Right lobe of liver (tissue), 6 donors: ENCODE data around the gene PRKCA. TPM values are rescaled to one million over a fixed set of nuclear protein-coding genes. Genes with fewer than 3 reads are reported as not detected.

Experiments
- ATAC-seq, 4 donors: fragments of 200-7000 bp; cut with Tn5 transposase; one replicate each; pipeline ENCODE4 v1.9.1; 2020; ENCODE audit warnings: mild to moderate bottlenecking in 4 of 4, moderate library complexity in 4 of 4
- DNase-seq, 3 donors: peaks; one replicate each; pipeline ENCODE4 v3.0.0-alpha.2; 2020
- H3K27ac ChIP-seq, 3 donors: fragments of 200-600 bp; one replicate each; pipeline ENCODE4 v1.8.0; 2022
- H3K27me3 ChIP-seq, 2 donors: fragments of 200-600 bp; one replicate each; pipeline ENCODE4 v1.8.0; 2022
- H3K36me3 ChIP-seq, 4 donors: fragments of 200-600 bp; sonication (generic) in 1 of 4; one replicate each; pipeline versions ENCODE4 v1.5.1 to v1.8.0; 2017 to 2022; ENCODE audit warnings: control low read depth in 1 of 4
- H3K4me1 ChIP-seq, 4 donors: fragments of 200-600 bp; sonication (generic) in 1 of 4; one replicate each; pipeline versions ENCODE4 v1.5.1 to v1.8.0; 2017 to 2022; ENCODE audit warnings: control low read depth in 1 of 4
- H3K4me3 ChIP-seq, 3 donors: fragments of 200-600 bp; one replicate each; pipeline ENCODE4 v1.8.0; 2022
- H3K9me3 ChIP-seq, 4 donors: fragments of 200-600 bp; sonication (generic) in 1 of 4; one replicate each; pipeline versions ENCODE4 v1.5.1 to v1.8.0; 2017 to 2022; ENCODE audit warnings: control low read depth in 1 of 4
- CTCF ChIP-seq, 4 donors: fragments of 200-600 bp in 3 of 4; fragments of 450-650 bp in 1 of 4; IDR thresholded peaks; one replicate each; pipeline versions ENCODE4 v1.5.1 to v1.8.0; 2016 to 2022; ENCODE audit warnings: antibody characterized with exemption in 4 of 4, mild to moderate bottlenecking in 2 of 4
- POLR2A ChIP-seq: fragments of 450-650 bp; IDR thresholded peaks from one replicate; pipeline ENCODE4 v1.6.1; 2017; ENCODE audit warnings: antibody characterized with exemption, mild to moderate bottlenecking
- WGBS: methylation state at CpG from one replicate; pipeline ENCODE4 v1.1.6; 2018; ENCODE audit warnings: low coverage, low lambda C conversion rate; ENCODE audit not compliant: insufficient coverage; ENCODE audit errors: missing lambda C conversion rate; 5-methylcytosine and 5-hydroxymethylcytosine counted together
- intact Hi-C, 2 donors: fragments of 100-400 bp; cut with DNase I; formaldehyde crosslinking; loops; one replicate each; pipeline versions ENCODE4 v1.11.2 to v1.14.1; 2022
- total RNA-seq, 6 experiments: library from RNA; depleted of rRNA in 2 of 6; stranded (reverse); fragments of >200 nt in 2 of 6; fragmentation: NEBNext Ultra II Directional in 3 of 6; extraction: Animal tissue kit (Norgen Biotek cat#: 25700) in 3 of 6; gene quantifications; one replicate each; pipeline versions ENCODE4 v1.1.0 to v1.2.4, GENCODE V29; 2016 to 2023
- donor health status: DM: no; HTN: yes; CAD: no.
- donor health status: DM: no; HTN: no; CAD: no.
- donor health status: DM: no; HTN: no; CAD: no.
- donor health status: DM: no; HTN: yes; CAD: no.
- donor health status: DM: no; HTN: yes; CAD: no.

PRKCA gene
- total RNA-seq, 6 experiments from 2014 or later = 11.7 to 23.0 (median 18.7) TPM

GRCh38 chr17:66375121-66375520 is 72.7 kb downstream of the PRKCA start:
- DNase-seq (no peak), ATAC-seq (no peak)
- Histone ChIP-seq H3K9me3 (no peaks in the 10 kb centered on the region), H3K4me3 (no peak overlapping the region), H3K36me3 (no peaks in the 10 kb centered on the region), H3K4me1 (no peaks in the 10 kb centered on the region), H3K27me3 (no peaks in the 10 kb centered on the region), H3K27ac (no peak overlapping the region)
- TF ChIP-seq POLR2A (no peak), CTCF (IDR thresholded peaks at IDR 0.05) (no peak)
- intact Hi-C loops = no loop called here
- 67% methylated on average over 6 of the region's 8 CpGs for WGBS

GRCh38 chr17:66378296-66378695 is 75.9 kb downstream of the PRKCA start:
- TF ChIP-seq POLR2A (no peak), CTCF (IDR thresholded peaks at IDR 0.05) (no peak)
- intact Hi-C loops = no loop called here
- Histone ChIP-seq H3K36me3 (no peaks in the 10 kb centered on the region), H3K4me3 (no peak overlapping the region), H3K27ac (no peak overlapping the region), H3K4me1 (no peaks in the 10 kb centered on the region), H3K9me3 (no peaks in the 10 kb centered on the region), H3K27me3 (no peaks in the 10 kb centered on the region)
- WGBS = 96% methylated on average over 5 of the region's 5 CpGs
- no peak for ATAC-seq
- no peak for DNase-seq

DNA sequence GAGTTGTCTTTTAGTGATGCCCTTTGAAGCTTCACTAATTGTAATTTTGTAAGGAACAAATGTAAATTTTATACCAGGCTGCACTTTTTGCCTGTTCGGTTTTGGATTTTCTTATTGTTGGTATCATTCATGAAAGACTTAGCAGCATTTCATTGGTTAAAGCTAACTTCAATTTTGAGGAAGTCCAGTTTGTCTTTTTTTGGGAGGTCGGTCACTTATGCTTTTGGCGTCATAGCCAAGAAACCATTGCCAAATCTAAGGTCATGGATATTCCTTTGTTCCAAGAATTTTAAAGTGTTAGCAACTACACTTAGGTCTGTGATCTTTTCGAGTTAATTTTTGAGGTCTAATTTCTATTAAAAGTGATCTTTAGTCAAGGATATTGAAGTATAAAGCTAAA is 77.1 kb downstream of the PRKCA start:
- Histone ChIP-seq H3K9me3 (no peaks in the 10 kb centered on the region), H3K27me3 (no peaks in the 10 kb centered on the region), H3K4me1 (no peaks in the 10 kb centered on the region), H3K4me3 (no peak overlapping the region), H3K27ac (no peak overlapping the region), H3K36me3 (no peaks in the 10 kb centered on the region)
- intact Hi-C loops = no loop called here
- ATAC-seq (no peak), DNase-seq (no peak)
- no peak for TF ChIP-seq POLR2A
- no peak for TF ChIP-seq CTCF (IDR thresholded peaks at IDR 0.05)
- WGBS = 34% methylated on average over 4 of the region's 4 CpGs

DNA sequence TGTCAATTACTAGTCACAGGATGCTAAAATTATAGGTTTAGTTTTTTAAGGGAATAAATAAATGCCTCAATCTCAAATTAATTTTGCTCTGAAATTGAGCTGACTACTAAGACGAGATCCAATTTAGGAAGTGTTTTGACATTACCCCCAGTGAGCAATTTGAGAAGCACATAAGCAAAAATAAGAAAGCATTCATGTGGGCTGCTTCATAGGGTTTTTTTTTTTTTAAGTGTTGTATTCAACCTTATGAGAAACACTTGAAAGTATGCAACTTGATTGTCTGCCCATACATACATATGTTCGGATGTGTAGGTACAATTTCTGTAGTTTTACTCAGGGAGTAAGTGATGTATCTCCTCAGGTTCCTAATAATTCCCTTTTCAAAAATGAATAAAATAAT is 77.6 kb downstream of the PRKCA start:
- TF ChIP-seq CTCF (IDR thresholded peaks at IDR 0.05) = no peak
- TF ChIP-seq POLR2A = no peak
- no peak overlapping the region for H3K27ac ChIP-seq
- no peaks in the 10 kb centered on the region for H3K4me1 ChIP-seq
- WGBS = 48% methylated on average over 2 of the region's 2 CpGs
- no peaks in the 10 kb centered on the region for H3K27me3 ChIP-seq
- intact Hi-C loops = no loop called here
- H3K36me3 ChIP-seq = no peaks in the 10 kb centered on the region
- no peak overlapping the region for H3K4me3 ChIP-seq
- H3K9me3 ChIP-seq = no peaks in the 10 kb centered on the region
- no peak for ATAC-seq
- DNase-seq = no peak

DNA sequence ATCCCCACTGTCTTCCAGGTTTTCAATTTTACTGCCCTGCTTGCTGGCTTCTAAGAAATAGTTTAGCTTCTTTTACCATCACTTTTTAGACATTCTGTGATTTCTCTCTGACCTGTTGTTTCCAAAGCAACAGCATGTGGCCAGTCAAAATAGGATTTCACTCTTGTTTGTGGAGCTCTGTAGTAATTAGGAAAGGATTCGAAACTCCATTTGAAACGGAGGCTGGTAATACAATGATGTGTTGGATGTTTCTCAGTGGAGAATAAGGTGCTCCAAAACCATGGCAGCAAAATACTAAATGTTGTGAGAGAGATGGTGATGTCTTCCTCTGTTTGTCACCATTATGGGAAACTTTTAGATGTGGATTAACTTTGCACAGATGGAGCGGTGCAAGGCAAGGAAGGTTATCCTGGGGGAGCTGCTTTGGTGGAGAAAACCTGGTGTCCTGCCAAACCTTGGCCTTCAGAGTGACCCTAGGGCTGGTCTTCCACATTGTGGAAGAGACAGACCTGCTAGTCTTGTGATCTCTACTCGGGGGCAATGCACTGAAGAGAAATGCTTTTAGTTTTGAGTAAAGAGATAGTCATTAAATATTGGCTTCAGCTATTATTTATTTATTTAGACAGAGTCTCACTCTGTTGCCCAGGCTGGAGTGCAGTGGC is 79.4 kb downstream of the PRKCA start:
- DNase-seq (no peak), ATAC-seq (no peak)
- Histone ChIP-seq H3K9me3 (no peaks in the 10 kb centered on the region), H3K27ac (no peak overlapping the region), H3K4me3 (no peak overlapping the region), H3K4me1 (peaks cover 0 to 3% (median 0%) of the 10 kb centered on the region in 4 donors), H3K27me3 (no peaks in the 10 kb centered on the region), H3K36me3 (no peaks in the 10 kb centered on the region)
- TF ChIP-seq CTCF (IDR thresholded peaks at IDR 0.05) (no peak), POLR2A (no peak)
- WGBS = 82% methylated on average over 3 of the region's 4 CpGs
- intact Hi-C loops = no loop called here
